Hematopoietic multipotent progenitor cell (in vitro differentiated cells): Measurements from ENCODE around the gene MAPK7. TPM values are rescaled to one million over a fixed set of nuclear protein-coding genes. Genes with fewer than 3 reads are reported as not detected.
A peak's percentile ranks its signal among the peaks of the same experiment; 100 is the strongest.

Source experiments
- DNase-seq, 3 donors: peaks; one replicate each; pipeline ENCODE4 v3.0.0-alpha.2; 2011 to 2015; ENCODE audit warnings: low read depth in 2 of 3, low spot score in 2 of 3
- total RNA-seq: library from RNA; depleted of rRNA; stranded (reverse); fragments of >200 nt; gene quantifications from one replicate; pipeline ENCODE4 v1.2.3, GENCODE V29; 2012

MAPK7 gene
- total RNA-seq = 13.7 TPM

- DNase-seq = no peak
Observed at GRCh38 chr17:19378416-19379360, at the start of gene MAPK7. TSS of gene MAPK7 (plus strand) at chr17:19378498. CDS start at chr17:19378901, 403 bp downstream.

- no peak for DNase-seq
Observed at GRCh38 chr17:19329136-19329535, 49.2 kb upstream of the MAPK7 start.

GRCh38 chr17:19329839-19330238 lies 48.5 kb upstream of the MAPK7 start:
- no peak for DNase-seq

- no peak for DNase-seq
Observed at GRCh38 chr17:19330271-19330670, 48.0 kb upstream of the MAPK7 start.

- DNase-seq = no peak
Observed at GRCh38 chr17:19331134-19331533, 47.2 kb upstream of the MAPK7 start.

- no peak for DNase-seq
Observed at GRCh38 chr17:19331543-19332245, 46.6 kb upstream of the MAPK7 start.

- DNase-seq = no peak
Observed at GRCh38 chr17:19332371-19333131, 45.7 kb upstream of the MAPK7 start.

GRCh38 chr17:19333132-19333440 lies 45.2 kb upstream of the MAPK7 start:
- no peak for DNase-seq

- no peak for DNase-seq
Observed at GRCh38 chr17:19333736-19334290, 44.5 kb upstream of the MAPK7 start.

- no peak for DNase-seq
Observed at GRCh38 chr17:19334331-19334730, 44.0 kb upstream of the MAPK7 start.

- no peak for DNase-seq
Observed at GRCh38 chr17:19335951-19336631, 42.2 kb upstream of the MAPK7 start.

- DNase-seq = no peak
Observed at GRCh38 chr17:19336938-19337711, 41.2 kb upstream of the MAPK7 start.

- no peak for DNase-seq
Observed at GRCh38 chr17:19337712-19338023, 40.6 kb upstream of the MAPK7 start.

- peak; percentile 31 to 85 (median 78) for DNase-seq
Observed at GRCh38 chr17:19338031-19338990, 40.0 kb upstream of the MAPK7 start.

- DNase-seq = no peak
Observed at GRCh38 chr17:19339341-19339815, 38.9 kb upstream of the MAPK7 start.

GRCh38 chr17:19341211-19341631 lies 37.1 kb upstream of the MAPK7 start:
- no peak for DNase-seq

- DNase-seq = no peak
Observed at GRCh38 chr17:19341641-19342610, 36.4 kb upstream of the MAPK7 start.
